ENCODE data around the gene NDUFA7. TPM values are rescaled to one million over a fixed set of nuclear protein-coding genes. Genes with fewer than 3 reads are reported as not detected.

NDUFA7 gene
- total and polyA plus RNA-seq, 12 donors: 5.3 to 502 (median 78.2) TPM

GRCh38 chr19:8338835-8339234 lies 17.7 kb upstream of the NDUFA7 start:
- peaks cover 0 to 22% of the 10 kb centered on the region in 2 donors for H3K4me1 ChIP-seq (replicated peaks in 1 of 2)
- H3K36me3 ChIP-seq (replicated peaks in 1 of 2): no peaks in the 10 kb centered on the region
- no peak for DNase-seq
- peaks cover 21% of the 10 kb centered on the region for H3K27me3 ChIP-seq
- no peak for TF ChIP-seq POLR2A (IDR thresholded peaks at IDR 0.05)
- no peak for TF ChIP-seq CTCF (IDR thresholded peaks at IDR 0.05)
- H3K4me3 ChIP-seq: no peak overlapping the region
- no peaks in the 10 kb centered on the region for H3K9me3 ChIP-seq (replicated peaks in 1 of 3)
- H3K27ac ChIP-seq: no peak overlapping the region
- intact Hi-C loops (cut with DNase I): no loop called here
- 64 to 90% (median 72%) methylated on average over 4 to 6 of the region's 6 CpGs for WGBS, 4 donors

- intact Hi-C loops (cut with DNase I): no loop called here
- WGBS, 4 donors: 64 to 80% (median 70%) methylated on average over 5 to 7 of the region's 7 CpGs
- Histone ChIP-seq H3K9me3 (replicated peaks in 1 of 3) (no peaks in the 10 kb centered on the region), H3K36me3 (replicated peaks in 1 of 2) (no peaks in the 10 kb centered on the region), H3K27ac (no peak overlapping the region), H3K27me3 (peaks cover 31% of the 10 kb centered on the region), H3K4me1 (replicated peaks in 1 of 2) (peaks cover 0 to 18% of the 10 kb centered on the region in 2 donors), H3K4me3 (no peak overlapping the region)
- no peak for TF ChIP-seq POLR2A (IDR thresholded peaks at IDR 0.05)
- TF ChIP-seq CTCF (IDR thresholded peaks at IDR 0.05): no peak
- DNase-seq: no peak
These were observed 16.6 kb upstream of the NDUFA7 start for GRCh38 chr19:8337728-8338127.

- no peak for DNase-seq
- 58 to 70% (median 62%) methylated on average over 8 of the region's 8 CpGs for WGBS, 4 donors
- Histone ChIP-seq H3K4me1 (replicated peaks in 1 of 2) (peaks cover 0 to 18% of the 10 kb centered on the region in 2 donors), H3K27me3 (peaks cover 31% of the 10 kb centered on the region), H3K27ac (no peak overlapping the region), H3K9me3 (replicated peaks in 1 of 3) (no peaks in the 10 kb centered on the region), H3K4me3 (no peak overlapping the region), H3K36me3 (replicated peaks in 1 of 2) (no peaks in the 10 kb centered on the region)
- no peak for TF ChIP-seq POLR2A (IDR thresholded peaks at IDR 0.05)
- no peak for TF ChIP-seq CTCF (IDR thresholded peaks at IDR 0.05)
- intact Hi-C loops (cut with DNase I): no loop called here
These were observed 15.5 kb upstream of the NDUFA7 start for GRCh38 chr19:8336660-8337059.

GRCh38 chr19:8336072-8336569 lies 14.9 kb upstream of the NDUFA7 start:
- DNase-seq: no peak
- H3K9me3 ChIP-seq (replicated peaks in 1 of 3): no peaks in the 10 kb centered on the region
- H3K36me3 ChIP-seq (replicated peaks in 1 of 2): no peaks in the 10 kb centered on the region
- 40 to 57% (median 51%) methylated on average over 17 to 27 of the region's 27 CpGs for WGBS, 4 donors
- peaks cover 31% of the 10 kb centered on the region for H3K27me3 ChIP-seq
- no peak overlapping the region for H3K4me3 ChIP-seq
- peak overlapping the region in 1 of 5 donors; percentile 29 for H3K27ac ChIP-seq
- TF ChIP-seq POLR2A (IDR thresholded peaks at IDR 0.05): no peak
- TF ChIP-seq CTCF (IDR thresholded peaks at IDR 0.05): no peak
- intact Hi-C loops (cut with DNase I): no loop called here
- peaks cover 0 to 14% of the 10 kb centered on the region in 2 donors for H3K4me1 ChIP-seq (replicated peaks in 1 of 2)

Measured in adrenal gland (tissue), 12 donors.